NAMALWA (cell line): ENCODE results near the gene BPIFB4.
"Not testable (repeated sequence)": the region's sequence is repeated elsewhere in the genome, so short reads cannot be mapped to it uniquely, and the experiment has no call there.

ENCODE experiments used
- DNase-seq: peaks from one replicate; pipeline ENCODE4 v3.0.0-alpha.2; 2015; ENCODE audit warnings: low spot score

Gene BPIFB4

GRCh38 chr20:33086052-33086722 lies 6.7 kb downstream of the BPIFB4 start:
- no peak for DNase-seq

- no peak for DNase-seq
These were observed 11.7 kb downstream of the BPIFB4 start for GRCh38 chr20:33091147-33091546.

- no peak for DNase-seq
These were observed 12.2 kb downstream of the BPIFB4 start for GRCh38 chr20:33091693-33092092.

GRCh38 chr20:33092361-33092760 lies 12.9 kb downstream of the BPIFB4 start:
- no peak for DNase-seq

GRCh38 chr20:33093074-33093473 lies 13.6 kb downstream of the BPIFB4 start:
- no peak for DNase-seq

- no peak for DNase-seq
These were observed 14.1 kb downstream of the BPIFB4 start for GRCh38 chr20:33093582-33093981.

- no peak for DNase-seq
These were observed 15.8 kb downstream of the BPIFB4 start for GRCh38 chr20:33095249-33095648.

GRCh38 chr20:33095902-33096584 lies 16.6 kb downstream of the BPIFB4 start:
- peak; percentile 74 for DNase-seq

GRCh38 chr20:33097001-33097400 lies 17.6 kb downstream of the BPIFB4 start:
- DNase-seq, result no peak

- no peak for DNase-seq
These were observed 20.5 kb downstream of the BPIFB4 start for GRCh38 chr20:33099843-33100538.

GRCh38 chr20:33103556-33103955 lies 24.1 kb downstream of the BPIFB4 start:
- no peak for DNase-seq

GRCh38 chr20:33104336-33104735 lies 24.9 kb downstream of the BPIFB4 start:
- no peak for DNase-seq

GRCh38 chr20:33105316-33105924 lies 26.0 kb downstream of the BPIFB4 start:
- no peak for DNase-seq

- not testable (repeated sequence) for DNase-seq
These were observed 26.7 kb downstream of the BPIFB4 start for GRCh38 chr20:33106058-33106620.

- DNase-seq, result no peak
These were observed 29.2 kb downstream of the BPIFB4 start for GRCh38 chr20:33108661-33109060.

- DNase-seq, result no peak
These were observed 30.8 kb downstream of the BPIFB4 start for GRCh38 chr20:33110147-33110825.

GRCh38 chr20:33111306-33111705 lies 31.9 kb downstream of the BPIFB4 start:
- no peak for DNase-seq

GRCh38 chr20:33112547-33113386 lies 33.3 kb downstream of the BPIFB4 start:
- no peak for DNase-seq

- no peak for DNase-seq
These were observed 34.0 kb downstream of the BPIFB4 start for GRCh38 chr20:33113387-33113908.

- not testable (repeated sequence) for DNase-seq
These were observed 36.1 kb downstream of the BPIFB4 start for GRCh38 chr20:33115501-33115900.
